GM19239 (cell line): Measurements from ENCODE around the gene BTBD9.
"Not testable (repeated sequence)": the region's sequence is repeated elsewhere in the genome, so short reads cannot be mapped to it uniquely, and the experiment has no call there.

ENCODE experiments used
- DNase-seq: peaks from one replicate; pipeline ENCODE4 v3.0.0; 2011; ENCODE audit warnings: low spot score; ENCODE audit not compliant: insufficient read length
- FAIRE-seq: peaks from 2 replicates; lab custom pipeline; 2011; peaks lifted over from hg19 to GRCh38; lab: Jason Lieb, UNC

The BTBD9 gene

DNA sequence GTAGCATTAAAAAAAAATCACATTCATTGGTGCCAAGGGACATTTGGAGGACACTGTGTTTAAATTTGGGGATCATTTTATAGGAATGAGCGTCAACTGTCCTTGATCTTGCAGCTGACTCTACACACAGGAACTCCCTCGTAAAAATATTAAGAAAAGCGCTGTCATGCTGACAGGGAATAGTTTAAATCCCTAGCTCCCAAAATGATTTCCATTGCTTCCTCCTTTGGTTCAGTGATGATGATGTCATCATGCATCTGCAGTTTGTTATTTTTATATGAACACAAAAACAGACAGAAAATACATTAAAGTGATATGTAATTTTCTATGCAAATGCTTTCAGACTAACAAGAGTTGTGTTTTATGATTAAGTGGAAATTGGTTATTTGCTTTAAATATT lies 275.6 kb downstream of the BTBD9 start:
- DNase-seq = no peak
- no peak for FAIRE-seq

DNA sequence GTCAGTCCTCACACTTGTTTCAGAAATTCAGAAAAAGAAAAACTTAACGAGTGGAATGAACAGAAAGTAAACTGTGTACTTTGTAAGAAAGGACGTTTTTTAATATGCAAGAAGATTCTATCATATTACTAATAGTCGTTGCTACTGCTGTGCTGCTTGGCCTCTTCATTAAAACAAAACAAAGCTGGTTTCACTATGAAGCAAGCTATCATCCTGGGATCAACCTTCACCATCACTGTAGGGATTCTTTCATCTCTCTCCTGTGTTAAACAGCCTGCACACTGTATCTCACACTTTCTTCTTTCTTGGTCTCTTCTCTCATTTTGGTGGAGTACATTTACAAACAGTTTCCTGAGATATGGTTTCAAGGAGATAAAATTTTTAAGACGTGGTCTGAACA lies 284.2 kb downstream of the BTBD9 start:
- DNase-seq (no peak), FAIRE-seq (peak; percentile 31)

DNA sequence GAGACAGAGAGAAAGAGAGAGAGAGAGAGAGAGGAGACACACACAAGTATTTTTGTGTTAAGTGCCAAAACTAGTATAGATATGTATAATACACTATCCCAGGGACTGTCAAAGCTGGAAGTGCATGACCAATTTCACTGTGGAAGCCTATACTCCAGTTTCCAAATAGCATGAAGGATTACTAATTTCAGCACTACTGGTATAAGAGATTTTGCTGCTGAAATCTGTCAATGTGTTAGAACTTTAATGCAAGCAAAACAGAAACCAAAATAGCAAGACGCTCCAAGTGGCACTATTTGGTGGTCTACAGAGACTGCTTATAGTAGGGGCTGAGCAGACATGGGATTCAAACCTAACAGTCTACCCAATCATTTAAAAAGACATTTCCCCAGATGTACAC lies 284.8 kb downstream of the BTBD9 start:
- peak; percentile 21 for FAIRE-seq
- no peak for DNase-seq

DNA sequence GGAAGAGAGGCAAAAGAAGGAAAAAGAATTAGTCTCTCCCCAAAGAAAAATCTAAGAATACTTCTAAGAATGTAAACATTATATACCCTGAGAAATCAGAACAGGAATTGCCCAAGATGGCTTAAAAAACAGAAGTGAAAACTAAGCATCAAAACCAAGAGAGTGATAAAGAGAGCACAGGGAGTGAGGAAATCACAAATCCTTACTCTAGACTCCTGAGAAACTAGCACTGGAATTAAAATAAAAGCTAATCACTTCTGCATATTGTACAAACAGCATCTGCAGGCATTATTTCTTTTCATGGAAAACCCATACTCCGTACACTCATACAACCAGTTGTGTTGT lies 285.7 kb downstream of the BTBD9 start:
- no peak for FAIRE-seq
- no peak for DNase-seq

DNA sequence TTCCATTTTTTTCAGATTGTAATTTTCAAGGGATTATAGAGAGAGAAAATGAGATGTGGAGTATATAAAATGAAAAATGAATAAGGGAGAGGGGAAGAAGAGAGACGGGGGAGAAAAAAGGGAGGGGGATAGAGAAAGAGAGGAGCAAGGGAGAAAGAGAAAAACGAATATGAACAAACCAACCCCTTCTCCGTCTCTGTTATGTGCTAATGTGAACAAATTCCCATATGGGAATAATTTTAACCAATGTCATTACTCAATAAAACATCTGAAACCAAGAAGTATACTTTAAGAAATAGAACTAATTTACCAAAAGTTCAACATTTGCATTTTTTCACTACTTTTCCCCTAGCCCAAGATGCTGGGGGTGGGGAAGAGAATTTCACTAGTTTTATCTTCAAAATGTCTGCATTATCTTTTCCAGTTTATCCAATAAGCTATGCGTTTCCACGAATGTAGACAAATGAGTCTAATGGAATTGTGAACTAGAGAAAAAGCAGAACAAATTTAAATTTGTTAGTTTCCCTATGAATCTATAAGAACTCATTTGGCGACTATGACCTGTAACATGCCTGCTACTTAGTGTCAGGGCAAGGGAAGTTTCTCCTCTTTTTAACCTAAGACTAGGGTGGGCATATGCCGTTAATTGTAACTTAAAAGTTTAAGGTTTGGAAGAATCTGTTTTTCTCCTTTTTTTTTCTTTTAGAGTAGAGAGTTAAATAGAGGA lies 286.3 kb downstream of the BTBD9 start:
- DNase-seq = no peak
- peak; percentile 35 for FAIRE-seq

DNA sequence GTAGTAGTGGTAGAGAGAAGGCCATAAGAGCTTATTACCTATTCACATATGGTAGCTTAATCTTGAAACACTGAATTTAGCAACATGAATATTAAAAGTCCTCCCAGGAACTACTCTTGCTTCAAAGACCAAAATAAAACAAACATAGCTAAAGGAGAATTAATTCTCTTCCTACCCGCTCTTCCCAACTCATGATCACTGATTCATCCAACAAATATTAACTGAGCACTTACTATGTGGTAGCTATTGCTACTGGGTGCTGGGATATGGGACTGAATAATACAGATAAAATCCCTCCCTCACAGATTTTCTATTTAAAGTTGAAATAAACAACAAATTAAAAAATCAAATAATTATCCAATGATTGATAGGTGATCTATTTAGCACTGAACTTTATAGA lies 287.1 kb downstream of the BTBD9 start:
- FAIRE-seq (no peak), DNase-seq (no peak)

DNA sequence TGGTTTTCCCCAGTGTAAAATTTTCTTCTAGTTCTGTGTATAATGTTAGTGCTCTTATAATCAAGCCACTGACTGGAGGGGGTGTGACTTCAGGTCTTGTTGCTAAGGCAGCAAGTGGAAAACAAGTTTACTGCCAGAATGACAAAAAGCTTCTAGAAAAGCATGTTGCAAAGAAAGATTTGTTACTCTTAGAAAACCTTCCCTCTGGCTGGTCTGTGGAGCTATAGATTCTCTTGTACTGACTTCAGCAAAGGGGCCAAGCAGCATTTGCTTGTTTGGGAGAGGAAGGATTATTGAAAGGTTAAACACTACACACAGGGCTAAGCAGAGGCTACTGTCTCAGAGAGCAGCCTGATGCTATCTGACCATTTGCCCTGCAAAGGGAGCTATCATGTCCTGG lies 288.8 kb downstream of the BTBD9 start:
- no peak for DNase-seq
- no peak for FAIRE-seq

DNA sequence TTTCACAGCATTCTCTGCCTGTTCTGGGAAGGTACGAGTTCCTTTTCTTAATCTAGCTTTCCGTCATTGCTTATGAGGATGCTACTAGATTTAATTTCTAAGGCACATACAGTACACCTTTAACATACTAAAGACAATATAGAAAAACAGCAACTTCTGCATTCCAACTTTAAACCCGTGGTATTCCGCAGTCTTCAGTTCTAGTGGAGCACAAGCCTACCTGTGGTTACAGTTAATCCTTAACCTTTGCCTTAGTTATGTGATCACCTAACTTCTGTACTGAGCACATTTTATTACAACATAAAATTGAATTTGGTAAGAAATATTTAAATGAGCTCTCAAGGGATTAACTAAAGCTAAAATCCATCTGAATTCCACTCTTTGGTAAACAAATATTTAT lies 289.5 kb downstream of the BTBD9 start:
- no peak for FAIRE-seq
- no peak for DNase-seq

DNA sequence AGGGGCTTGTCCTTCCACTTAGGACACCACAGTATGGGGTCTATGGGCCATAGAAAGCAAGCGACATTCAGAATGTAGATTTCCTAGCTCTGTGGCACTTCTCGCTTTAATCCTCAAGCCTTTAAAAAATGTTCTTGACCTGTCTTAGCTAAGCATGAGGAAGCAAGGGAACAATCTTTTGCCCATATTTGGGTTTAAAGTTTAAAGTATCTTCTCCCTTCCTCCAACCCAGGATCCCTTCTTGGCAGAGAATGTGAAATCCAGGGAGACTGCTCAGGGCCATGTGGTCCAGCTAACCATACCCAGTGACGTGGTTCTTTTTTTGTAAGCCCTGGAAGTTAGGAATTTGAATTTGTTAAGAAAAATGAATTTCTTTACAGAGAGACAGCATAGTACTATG lies 289.9 kb downstream of the BTBD9 start:
- DNase-seq = no peak

DNA sequence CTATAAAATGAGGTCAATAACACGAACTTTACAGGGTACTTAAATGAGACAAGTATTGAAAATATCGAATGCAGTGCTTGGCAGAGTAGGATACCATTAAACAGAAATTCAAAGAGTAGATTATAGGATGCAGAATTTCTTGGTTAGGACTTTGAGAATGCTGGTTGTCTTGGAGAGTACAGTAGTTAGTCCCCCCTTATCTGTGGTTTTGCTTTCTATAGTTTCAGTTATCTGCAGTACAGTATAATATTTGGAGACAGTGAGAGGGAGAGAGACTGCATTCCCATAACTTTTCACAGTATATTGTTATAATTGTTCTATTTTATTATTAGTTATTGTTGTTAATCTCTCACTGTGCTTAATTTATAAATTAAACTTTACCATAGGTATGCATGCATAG lies 290.5 kb downstream of the BTBD9 start:
- DNase-seq (no peak), FAIRE-seq (no peak)

More for the DNA sequence above, 289.9 kb downstream of the BTBD9 start:
- FAIRE-seq = no peak

DNA sequence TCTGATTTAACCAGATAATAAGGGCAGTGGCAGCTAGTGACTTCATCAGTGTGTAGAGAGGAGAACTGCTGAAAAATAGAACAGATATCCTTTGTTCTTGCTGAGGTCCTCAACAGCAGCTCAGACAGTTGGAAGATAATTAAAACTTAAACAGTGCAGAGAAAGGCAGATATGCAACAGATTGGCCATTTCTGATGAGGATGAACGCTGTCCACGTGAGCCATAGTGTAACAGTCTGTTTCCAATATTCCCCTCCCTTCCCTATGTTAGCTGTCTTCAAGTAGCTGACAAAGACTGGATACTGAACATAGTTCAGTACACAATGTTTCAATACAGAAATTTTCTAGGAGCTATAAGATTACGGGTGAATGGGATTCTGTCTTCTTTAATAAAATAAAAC lies 291.4 kb downstream of the BTBD9 start:
- DNase-seq (no peak), FAIRE-seq (no peak)

DNA sequence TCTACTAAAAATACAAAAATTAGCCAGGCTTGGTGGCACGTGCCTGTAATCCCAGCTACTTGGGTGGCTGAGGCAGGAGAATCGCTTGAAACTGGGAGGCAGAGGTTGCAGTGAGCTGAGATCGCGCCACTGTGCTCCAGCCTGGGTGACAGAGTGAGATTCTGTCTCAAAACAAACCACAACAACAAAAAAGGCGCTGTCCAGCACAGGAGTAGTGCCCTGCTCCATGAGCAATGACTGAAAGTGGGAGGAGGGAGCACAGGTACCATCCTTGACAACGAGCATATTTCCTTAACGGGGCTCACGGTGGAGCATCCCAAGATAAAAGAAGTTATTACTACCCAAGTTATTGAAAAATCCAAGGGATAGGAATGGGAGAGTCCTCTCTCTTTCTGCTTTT lies 291.9 kb downstream of the BTBD9 start:
- not testable (repeated sequence) for FAIRE-seq, DNase-seq

DNA sequence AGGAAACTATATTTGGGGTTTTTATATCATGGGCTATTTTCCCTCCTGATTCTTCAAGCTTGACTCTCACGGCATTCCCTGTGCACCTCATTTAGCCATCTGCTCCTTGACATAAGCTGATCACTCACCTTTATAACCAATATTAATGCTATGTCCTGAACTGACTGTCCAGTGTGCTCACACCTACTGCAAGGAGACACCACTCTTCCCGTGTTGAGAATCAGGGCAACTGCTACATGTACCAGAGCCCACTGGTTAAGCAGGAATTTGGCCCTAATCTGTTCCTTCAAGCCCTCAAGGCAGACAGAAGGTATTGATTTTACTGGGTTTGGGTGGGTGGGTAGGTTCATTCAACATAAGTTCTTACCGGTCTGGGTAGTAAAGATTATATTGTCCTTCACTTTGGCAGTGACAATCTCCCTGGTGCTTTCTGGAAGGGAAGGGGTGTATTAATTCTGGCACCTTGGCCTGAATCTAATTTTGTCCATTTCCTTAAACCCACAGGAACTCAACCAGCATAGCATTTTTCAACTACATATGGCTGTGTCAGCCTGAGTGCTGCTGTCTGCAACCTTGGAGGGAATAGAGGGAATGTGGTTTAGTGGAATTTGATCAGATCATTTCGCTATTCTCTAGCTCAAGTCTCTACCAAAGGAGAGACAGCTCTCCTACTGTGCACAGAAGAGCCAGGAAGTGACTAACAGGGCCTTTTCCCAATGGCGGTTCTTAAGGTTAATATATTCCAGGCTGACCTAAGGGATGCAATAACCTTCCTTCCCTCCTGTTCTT lies 293.2 kb downstream of the BTBD9 start:
- FAIRE-seq (no peak), DNase-seq (no peak)

DNA sequence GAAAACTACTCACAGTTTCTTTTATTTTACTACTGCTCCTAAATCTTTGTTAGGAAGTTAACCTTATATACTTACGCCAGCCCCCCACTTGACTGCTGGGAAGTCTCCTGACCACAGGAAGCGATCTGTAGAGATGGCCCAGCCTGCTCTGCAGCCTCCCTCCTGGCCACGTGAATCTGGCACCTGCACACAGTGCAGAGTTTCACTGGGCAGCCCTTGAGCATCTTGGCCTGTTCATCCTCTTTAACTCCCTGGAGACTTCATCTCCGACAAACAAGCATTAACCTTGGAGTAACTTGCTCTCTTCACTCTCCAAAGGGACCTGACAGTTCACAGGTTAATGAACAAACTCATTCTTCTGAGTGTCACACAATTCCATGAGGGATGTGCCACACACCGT lies 294.1 kb downstream of the BTBD9 start:
- no peak for FAIRE-seq
- DNase-seq = no peak

DNA sequence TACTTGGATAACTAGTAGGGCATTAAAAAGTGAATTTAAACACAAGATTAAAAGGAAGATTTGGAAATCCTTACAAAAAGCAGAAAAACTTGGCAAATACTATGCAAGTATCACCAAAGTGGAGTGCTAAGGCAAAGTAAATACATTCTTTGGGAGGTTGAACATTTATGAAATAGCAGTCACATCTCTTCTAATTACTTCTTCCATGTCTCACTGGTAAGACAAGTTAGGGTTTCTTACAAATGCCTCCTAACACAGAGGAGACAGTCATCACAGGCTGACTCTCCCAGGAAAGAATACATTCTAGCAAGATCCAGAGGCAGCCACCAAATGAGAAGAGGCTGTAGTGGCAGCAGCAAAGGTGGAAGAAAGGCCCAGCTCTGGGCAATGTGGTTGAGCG lies 298.2 kb downstream of the BTBD9 start:
- DNase-seq = no peak
- FAIRE-seq = no peak

DNA sequence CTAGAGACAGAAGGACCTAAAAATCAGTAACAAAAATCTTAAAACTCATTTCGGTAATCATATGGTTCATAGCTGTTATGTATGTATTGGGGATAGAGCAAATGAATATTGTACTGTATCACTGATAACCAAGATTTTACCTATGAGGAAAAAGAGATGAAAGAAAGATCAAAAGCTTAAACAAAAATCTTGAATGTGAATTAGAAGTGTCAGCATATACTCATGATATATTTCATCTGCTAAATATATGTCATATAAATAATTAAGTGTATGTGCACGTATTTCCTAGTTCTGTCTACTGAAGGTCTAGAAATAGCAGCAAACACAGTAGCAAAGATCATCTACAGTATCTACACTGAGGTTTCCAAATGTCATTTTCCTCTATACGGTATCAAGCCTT lies 299.8 kb downstream of the BTBD9 start:
- FAIRE-seq (no peak), DNase-seq (no peak)

DNA sequence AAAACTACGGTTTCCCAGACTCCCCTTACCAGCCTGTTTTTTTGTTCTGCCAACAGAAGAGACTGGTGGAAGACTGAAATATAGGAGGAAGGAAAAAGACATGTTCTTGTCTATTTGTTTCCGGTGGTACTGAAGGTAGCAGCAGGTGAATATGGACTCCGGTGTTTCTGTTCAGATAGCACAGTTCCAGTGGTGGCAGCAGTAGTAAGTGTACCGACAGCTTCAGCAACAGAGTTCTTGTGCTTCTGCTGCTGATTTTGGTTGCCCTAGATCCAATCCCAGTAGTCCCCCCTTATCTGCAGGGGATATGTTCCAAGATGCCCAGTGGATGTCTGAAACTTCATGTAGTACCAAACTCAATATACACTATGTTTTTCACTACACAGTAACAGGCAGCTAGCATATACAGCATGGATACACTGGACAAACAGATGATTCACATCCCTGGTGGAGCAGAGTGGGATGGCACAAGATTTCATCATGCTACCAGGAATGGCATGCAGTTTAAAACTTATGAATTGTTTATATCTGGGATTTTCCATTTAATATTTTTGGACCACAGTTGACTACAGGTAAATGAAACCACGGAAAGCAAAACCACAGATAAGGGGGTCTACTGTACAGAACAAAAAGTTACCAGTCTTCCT lies 301.8 kb downstream of the BTBD9 start:
- no peak for FAIRE-seq

DNA sequence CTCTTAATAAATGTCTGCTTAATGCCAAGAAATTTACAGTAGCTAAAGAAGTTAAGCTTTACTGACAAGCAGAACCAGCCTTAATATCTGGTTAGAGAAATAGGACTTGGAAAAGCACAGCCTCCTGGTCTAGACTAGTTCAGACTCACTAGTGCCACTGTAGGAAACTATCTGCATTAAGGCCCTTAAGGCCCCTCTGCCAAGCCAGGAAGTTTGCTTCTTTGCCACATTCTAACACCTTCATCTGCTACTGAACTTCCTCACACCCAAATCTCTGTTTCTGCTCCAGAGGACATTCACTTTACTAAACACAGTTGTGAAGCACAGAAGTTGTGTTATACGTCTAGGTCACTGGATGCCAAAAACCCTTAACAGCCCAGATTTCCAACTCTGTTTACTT lies 302.8 kb downstream of the BTBD9 start:
- DNase-seq (no peak), FAIRE-seq (no peak)

More for the DNA sequence above, 301.8 kb downstream of the BTBD9 start:
- no peak for DNase-seq

DNA sequence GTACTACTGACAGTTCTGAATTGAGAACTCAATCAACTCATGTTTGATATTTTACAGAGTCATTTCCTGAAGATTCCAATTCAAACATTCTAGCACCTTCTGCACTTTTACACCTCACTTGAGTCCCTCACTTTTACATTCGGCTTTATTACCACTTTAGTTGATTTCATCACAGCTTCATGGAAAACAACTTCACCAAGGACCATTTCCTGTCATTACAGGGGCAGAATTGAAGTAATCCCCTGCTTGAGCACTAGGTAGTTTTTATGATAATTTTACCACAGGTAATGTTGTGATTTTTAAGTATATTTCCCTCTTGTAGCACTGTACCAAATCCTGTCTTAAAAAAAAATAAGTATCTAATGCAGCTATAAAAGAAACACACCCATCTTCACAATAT lies 312.9 kb downstream of the BTBD9 start:
- FAIRE-seq (no peak), DNase-seq (no peak)

DNA sequence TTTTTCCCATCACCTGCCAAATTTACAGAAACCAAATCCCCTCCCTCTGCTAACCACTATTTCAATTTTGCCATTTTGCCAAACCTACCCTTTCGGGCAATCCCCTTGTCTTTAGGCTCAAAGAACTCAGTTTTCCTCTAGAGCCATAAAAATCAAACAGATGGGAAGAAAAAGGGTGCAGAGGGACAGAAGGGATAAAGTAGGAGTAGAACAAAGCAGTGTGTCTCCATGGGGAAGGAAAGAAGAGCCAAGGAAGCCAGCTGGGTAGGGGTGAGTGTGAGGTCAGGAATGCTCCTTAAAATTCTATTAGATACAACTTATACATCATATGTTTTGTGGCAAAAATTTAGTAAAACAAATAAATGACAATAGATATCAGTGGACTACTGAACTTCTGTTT lies 316.5 kb downstream of the BTBD9 start:
- DNase-seq = no peak
- no peak for FAIRE-seq

DNA sequence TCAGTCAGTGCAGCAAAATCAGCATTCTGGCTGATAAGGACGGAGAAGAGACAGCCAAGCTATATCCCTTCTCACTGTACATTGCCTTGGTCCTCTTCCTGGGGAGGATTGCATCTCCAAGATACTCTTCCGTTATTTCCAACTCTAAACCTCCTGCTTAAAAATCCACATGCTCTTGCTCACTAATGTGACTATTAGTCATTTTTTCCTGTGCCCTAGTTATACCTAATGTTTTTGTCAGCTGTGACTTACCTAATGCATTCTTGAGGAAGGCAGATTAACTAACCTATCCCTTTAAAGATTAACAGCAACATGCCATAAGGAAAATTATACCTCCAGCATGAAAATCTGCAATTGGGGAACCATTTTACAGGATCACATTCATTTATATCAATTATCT lies 317.6 kb downstream of the BTBD9 start:
- FAIRE-seq (no peak), DNase-seq (no peak)
